ENCODE data around the gene RAB27A. TPM values are rescaled to one million over a fixed set of nuclear protein-coding genes. Genes with fewer than 3 reads are reported as not detected.
A peak's percentile ranks its signal among the peaks of the same experiment; 100 is the strongest.

RAB27A gene
- total RNA-seq (34.0 TPM), polyA plus RNA-seq (10 to 100 TPM; 39.1 to 69.2 (median 46.1) TPM)

- peak within 1 kb of the TSS; percentile 90 to 98 (median 94) for H3K4me3 Mint-ChIP-seq
- H3K27me3 Mint-ChIP-seq, result no peaks in the 10 kb centered on the region
- peaks cover 6% of the 10 kb centered on the region for H3K36me3 Mint-ChIP-seq
- peak within 1 kb of the TSS; percentile 93 to 97 (median 97) for H3K27ac Mint-ChIP-seq
- no peaks in the 10 kb centered on the region for H3K9me3 Mint-ChIP-seq
- H3K4me1 Mint-ChIP-seq, result peaks cover 5 to 42% (median 35%) of the 10 kb centered on the region in 4 donors
- peak; percentile 65 to 74 (median 72) for DNase-seq
- H3K27ac ChIP-seq (ENCODE audit: insufficient read depth, low read length, poor library complexity, severe bottlenecking), result peak within 1 kb of the TSS; percentile 95
- peaks cover 4% of the 10 kb centered on the region for H3K36me3 ChIP-seq (ENCODE audit: control insufficient read depth, insufficient read depth, low read length)
- H3K4me1 ChIP-seq (ENCODE audit: control insufficient read depth, insufficient read depth, low read length, poor library complexity, severe bottlenecking), result peaks cover 22% of the 10 kb centered on the region
- peak within 1 kb of the TSS; percentile 92 for H3K4me3 ChIP-seq (ENCODE audit: low read depth, low read length)
- H3K27me3 ChIP-seq (ENCODE audit: control insufficient read depth, insufficient read depth, low read length), result no peaks in the 10 kb centered on the region
- no peaks in the 10 kb centered on the region for H3K9me3 ChIP-seq (ENCODE audit: control insufficient read depth in 2 of 2, low read length in 2 of 2)
- ATAC-seq (ENCODE audit: low read depth in 2 of 2), result peak; percentile 54 to 56
Observed at GRCh38 chr15:55289746-55290527, at the start of gene RAB27A. Gene RAB27A (minus strand): TSS chr15:55289813. CDS start chr15:55234934, 54,879 bp downstream.

DNA sequence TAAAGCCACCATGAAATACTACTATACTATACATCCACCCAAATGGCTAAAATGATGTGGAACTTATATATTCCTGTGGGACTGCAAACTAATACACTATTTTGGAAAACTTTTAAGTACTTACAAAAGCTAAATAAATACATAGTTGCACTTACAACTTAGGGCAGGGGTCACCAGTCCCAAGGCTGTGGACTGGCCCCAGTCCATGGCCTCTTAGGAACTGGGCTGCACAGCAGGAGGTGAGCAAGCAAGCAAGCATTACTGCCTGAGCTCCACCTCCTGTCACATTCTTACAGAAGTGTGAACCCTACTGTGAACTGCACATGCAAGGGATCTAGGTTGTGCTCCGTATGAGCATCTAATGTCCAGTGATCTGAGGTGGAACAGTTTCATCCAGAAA, 47.5 kb upstream of the RAB27A start:
- ATAC-seq (ENCODE audit: low read depth in 2 of 2) (no peak), DNase-seq (no peak)
- Mint-ChIP-seq H3K27me3 (no peaks in the 10 kb centered on the region), H3K36me3 (peaks cover 28% of the 10 kb centered on the region), H3K4me3 (no peak overlapping the region), H3K27ac (no peak overlapping the region), H3K4me1 (peaks cover 0 to 5% (median 4%) of the 10 kb centered on the region in 4 donors), H3K9me3 (no peaks in the 10 kb centered on the region)
- Histone ChIP-seq H3K27me3 (ENCODE audit: control insufficient read depth, insufficient read depth, low read length) (no peaks in the 10 kb centered on the region), H3K27ac (ENCODE audit: insufficient read depth, low read length, poor library complexity, severe bottlenecking) (no peak overlapping the region), H3K36me3 (ENCODE audit: control insufficient read depth, insufficient read depth, low read length) (peaks cover 64% of the 10 kb centered on the region), H3K4me1 (ENCODE audit: control insufficient read depth, insufficient read depth, low read length, poor library complexity, severe bottlenecking) (no peaks in the 10 kb centered on the region), H3K4me3 (ENCODE audit: low read depth, low read length) (no peak overlapping the region), H3K9me3 (ENCODE audit: control insufficient read depth in 2 of 2, low read length in 2 of 2) (no peaks in the 10 kb centered on the region)

DNA sequence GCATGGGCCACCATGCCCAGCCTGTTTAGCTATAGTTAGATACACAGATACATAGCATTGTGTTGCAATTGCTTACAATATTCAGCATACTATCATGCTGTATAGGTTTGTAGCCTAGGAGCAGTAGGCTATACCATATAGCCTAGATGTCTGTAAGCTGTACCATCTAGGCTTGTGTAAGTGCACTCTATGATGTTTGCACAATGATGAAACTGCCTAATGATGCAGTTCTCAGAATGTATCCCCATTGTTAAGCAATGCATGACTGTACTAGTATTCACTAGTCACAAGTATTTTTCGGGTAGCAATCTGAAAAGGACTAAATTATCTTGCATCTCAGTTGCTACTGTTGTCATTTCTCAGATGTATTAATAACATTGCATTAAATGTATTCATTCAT, 45.4 kb upstream of the RAB27A start:
- no peaks in the 10 kb centered on the region for H3K9me3 ChIP-seq (ENCODE audit: control insufficient read depth in 2 of 2, low read length in 2 of 2)
- H3K4me3 ChIP-seq (ENCODE audit: low read depth, low read length), result no peak overlapping the region
- no peaks in the 10 kb centered on the region for H3K9me3 Mint-ChIP-seq
- no peaks in the 10 kb centered on the region for H3K4me1 ChIP-seq (ENCODE audit: control insufficient read depth, insufficient read depth, low read length, poor library complexity, severe bottlenecking)
- peaks cover 69% of the 10 kb centered on the region for H3K36me3 ChIP-seq (ENCODE audit: control insufficient read depth, insufficient read depth, low read length)
- no peak for ATAC-seq (ENCODE audit: low read depth in 2 of 2)
- peak overlapping the region in 1 of 3 donors; percentile 60 for H3K27ac Mint-ChIP-seq
- DNase-seq, result no peak
- H3K27ac ChIP-seq (ENCODE audit: insufficient read depth, low read length, poor library complexity, severe bottlenecking), result no peak overlapping the region
- no peaks in the 10 kb centered on the region for H3K27me3 Mint-ChIP-seq
- H3K27me3 ChIP-seq (ENCODE audit: control insufficient read depth, insufficient read depth, low read length), result no peaks in the 10 kb centered on the region
- H3K4me1 Mint-ChIP-seq, result peaks cover 0 to 7% (median 4%) of the 10 kb centered on the region in 4 donors
- peaks cover 34% of the 10 kb centered on the region for H3K36me3 Mint-ChIP-seq
- no peak overlapping the region for H3K4me3 Mint-ChIP-seq

- Mint-ChIP-seq H3K4me3 (no peak overlapping the region), H3K36me3 (peaks cover 31% of the 10 kb centered on the region), H3K27ac (no peak overlapping the region), H3K9me3 (no peaks in the 10 kb centered on the region), H3K27me3 (no peaks in the 10 kb centered on the region), H3K4me1 (peaks cover 4 to 7% (median 4%) of the 10 kb centered on the region in 4 donors)
- no peaks in the 10 kb centered on the region for H3K27me3 ChIP-seq (ENCODE audit: control insufficient read depth, insufficient read depth, low read length)
- H3K4me3 ChIP-seq (ENCODE audit: low read depth, low read length), result no peak overlapping the region
- ATAC-seq (ENCODE audit: low read depth in 2 of 2) (no peak), DNase-seq (no peak)
- no peaks in the 10 kb centered on the region for H3K9me3 ChIP-seq (ENCODE audit: control insufficient read depth in 2 of 2, low read length in 2 of 2)
- H3K4me1 ChIP-seq (ENCODE audit: control insufficient read depth, insufficient read depth, low read length, poor library complexity, severe bottlenecking), result no peaks in the 10 kb centered on the region
- H3K36me3 ChIP-seq (ENCODE audit: control insufficient read depth, insufficient read depth, low read length), result peaks cover 75% of the 10 kb centered on the region
- H3K27ac ChIP-seq (ENCODE audit: insufficient read depth, low read length, poor library complexity, severe bottlenecking), result no peak overlapping the region
Observed at GRCh38 chr15:55334371-55334770, 44.8 kb upstream of the RAB27A start.

DNA sequence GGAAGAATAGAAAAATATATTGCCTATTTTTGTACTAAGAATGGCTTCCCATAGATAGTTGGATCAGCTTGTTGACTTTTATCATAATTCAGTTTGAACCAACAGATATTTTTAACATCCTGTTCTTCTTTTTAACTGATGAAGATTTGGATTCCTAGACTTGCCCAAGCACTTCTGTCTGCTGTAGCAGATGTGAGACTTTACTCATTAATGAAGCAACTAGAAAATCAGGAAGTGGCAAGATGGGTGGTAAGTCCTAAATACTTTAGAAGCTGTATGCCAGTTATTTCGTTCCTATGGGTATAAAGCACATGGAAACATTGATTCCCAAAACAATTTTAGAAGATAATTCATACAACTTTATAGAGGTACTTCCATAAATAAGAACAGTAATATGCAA, 37.8 kb upstream of the RAB27A start:
- no peaks in the 10 kb centered on the region for H3K27me3 ChIP-seq (ENCODE audit: control insufficient read depth, insufficient read depth, low read length)
- H3K27ac ChIP-seq (ENCODE audit: insufficient read depth, low read length, poor library complexity, severe bottlenecking), result no peak overlapping the region
- no peaks in the 10 kb centered on the region for H3K4me1 ChIP-seq (ENCODE audit: control insufficient read depth, insufficient read depth, low read length, poor library complexity, severe bottlenecking)
- no peaks in the 10 kb centered on the region for H3K9me3 ChIP-seq (ENCODE audit: control insufficient read depth in 2 of 2, low read length in 2 of 2)
- no peak for ATAC-seq (ENCODE audit: low read depth in 2 of 2)
- peaks cover 10 to 22% (median 17%) of the 10 kb centered on the region in 4 donors for H3K4me1 Mint-ChIP-seq
- no peak overlapping the region for H3K27ac Mint-ChIP-seq
- peaks cover 48% of the 10 kb centered on the region for H3K36me3 ChIP-seq (ENCODE audit: control insufficient read depth, insufficient read depth, low read length)
- no peak overlapping the region for H3K4me3 Mint-ChIP-seq
- DNase-seq, result no peak
- H3K9me3 Mint-ChIP-seq, result no peaks in the 10 kb centered on the region
- no peak overlapping the region for H3K4me3 ChIP-seq (ENCODE audit: low read depth, low read length)
- H3K27me3 Mint-ChIP-seq, result no peaks in the 10 kb centered on the region
- H3K36me3 Mint-ChIP-seq, result peaks cover 23% of the 10 kb centered on the region

DNA sequence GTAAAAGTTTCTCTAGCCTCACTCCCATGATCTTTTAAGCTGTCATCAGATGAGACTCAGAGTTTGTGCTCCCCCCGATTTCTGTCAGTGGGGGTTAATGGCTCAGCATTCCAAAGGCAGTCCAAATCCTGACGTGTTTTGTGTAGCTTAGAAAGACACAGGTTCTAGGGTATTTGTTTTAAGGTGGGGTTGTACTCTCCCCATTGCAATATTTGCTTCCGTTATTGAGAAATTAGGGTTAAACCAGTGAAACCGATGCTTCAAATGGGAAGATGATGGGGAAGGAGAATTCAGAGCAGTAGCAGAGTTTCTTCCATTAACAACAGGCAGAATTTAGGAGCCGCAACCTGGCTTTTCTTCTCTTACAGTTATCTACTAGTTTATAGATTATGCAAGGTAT, 32.9 kb upstream of the RAB27A start:
- Mint-ChIP-seq H3K4me3 (peak overlapping the region in 3 of 4 donors; percentile 38 to 78 (median 62)), H3K4me1 (peaks cover 19 to 52% (median 43%) of the 10 kb centered on the region in 4 donors), H3K27ac (peak overlapping the region in 1 of 3 donors; percentile 22), H3K27me3 (peaks cover 4% of the 10 kb centered on the region), H3K36me3 (peaks cover 24% of the 10 kb centered on the region), H3K9me3 (no peaks in the 10 kb centered on the region)
- Histone ChIP-seq H3K4me3 (ENCODE audit: low read depth, low read length) (no peak overlapping the region), H3K9me3 (ENCODE audit: control insufficient read depth in 2 of 2, low read length in 2 of 2) (no peaks in the 10 kb centered on the region), H3K36me3 (ENCODE audit: control insufficient read depth, insufficient read depth, low read length) (peaks cover 12% of the 10 kb centered on the region), H3K27ac (ENCODE audit: insufficient read depth, low read length, poor library complexity, severe bottlenecking) (no peak overlapping the region), H3K4me1 (ENCODE audit: control insufficient read depth, insufficient read depth, low read length, poor library complexity, severe bottlenecking) (peaks cover 33% of the 10 kb centered on the region), H3K27me3 (ENCODE audit: control insufficient read depth, insufficient read depth, low read length) (no peaks in the 10 kb centered on the region)
- DNase-seq (no peak), ATAC-seq (ENCODE audit: low read depth in 2 of 2) (no peak)

DNA sequence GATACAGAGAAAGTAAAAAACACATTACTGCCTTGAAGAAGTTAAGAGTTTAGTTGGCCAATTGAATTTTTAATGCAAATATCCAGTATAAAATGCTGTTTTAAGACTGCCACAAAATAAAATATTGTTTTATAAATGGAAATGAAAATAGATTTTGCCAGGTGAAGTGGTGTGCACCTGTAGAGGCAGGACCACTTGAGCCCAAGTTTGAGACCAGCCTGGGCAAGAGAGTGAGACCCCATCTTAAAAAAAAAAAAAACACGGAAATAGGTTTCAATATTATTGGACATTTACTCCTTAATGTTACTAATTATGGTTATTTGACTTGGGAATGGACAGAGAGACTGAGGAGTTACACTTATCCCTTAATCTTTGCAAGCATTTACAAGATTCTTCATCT, 31.4 kb upstream of the RAB27A start:
- H3K4me1 Mint-ChIP-seq, result peaks cover 26 to 63% (median 54%) of the 10 kb centered on the region in 4 donors
- no peaks in the 10 kb centered on the region for H3K9me3 Mint-ChIP-seq
- no peak for DNase-seq
- no peaks in the 10 kb centered on the region for H3K27me3 ChIP-seq (ENCODE audit: control insufficient read depth, insufficient read depth, low read length)
- no peaks in the 10 kb centered on the region for H3K9me3 ChIP-seq (ENCODE audit: control insufficient read depth in 2 of 2, low read length in 2 of 2)
- H3K27me3 Mint-ChIP-seq, result peaks cover 4% of the 10 kb centered on the region
- peaks cover 9% of the 10 kb centered on the region for H3K36me3 ChIP-seq (ENCODE audit: control insufficient read depth, insufficient read depth, low read length)
- H3K27ac Mint-ChIP-seq, result no peak overlapping the region
- H3K4me3 ChIP-seq (ENCODE audit: low read depth, low read length), result peak overlapping the region; percentile 97
- H3K4me3 Mint-ChIP-seq, result peak overlapping the region; percentile 15 to 98 (median 50)
- ATAC-seq (ENCODE audit: low read depth in 2 of 2), result no peak
- peaks cover 28% of the 10 kb centered on the region for H3K36me3 Mint-ChIP-seq
- peaks cover 45% of the 10 kb centered on the region for H3K4me1 ChIP-seq (ENCODE audit: control insufficient read depth, insufficient read depth, low read length, poor library complexity, severe bottlenecking)
- H3K27ac ChIP-seq (ENCODE audit: insufficient read depth, low read length, poor library complexity, severe bottlenecking), result no peak overlapping the region

GRCh38 chr15:55320238-55320550, 30.6 kb upstream of the RAB27A start:
- H3K4me1 Mint-ChIP-seq, result peaks cover 33 to 71% (median 61%) of the 10 kb centered on the region in 4 donors
- peaks cover 4% of the 10 kb centered on the region for H3K27me3 Mint-ChIP-seq
- Histone ChIP-seq H3K36me3 (ENCODE audit: control insufficient read depth, insufficient read depth, low read length) (peaks cover 6% of the 10 kb centered on the region), H3K4me1 (ENCODE audit: control insufficient read depth, insufficient read depth, low read length, poor library complexity, severe bottlenecking) (peaks cover 49% of the 10 kb centered on the region), H3K4me3 (ENCODE audit: low read depth, low read length) (peak overlapping the region; percentile 97), H3K27ac (ENCODE audit: insufficient read depth, low read length, poor library complexity, severe bottlenecking) (no peak overlapping the region), H3K9me3 (ENCODE audit: control insufficient read depth in 2 of 2, low read length in 2 of 2) (no peaks in the 10 kb centered on the region), H3K27me3 (ENCODE audit: control insufficient read depth, insufficient read depth, low read length) (no peaks in the 10 kb centered on the region)
- H3K4me3 Mint-ChIP-seq, result peak overlapping the region; percentile 79 to 99 (median 98)
- peak overlapping the region in 2 of 3 donors; percentile 42 to 43 for H3K27ac Mint-ChIP-seq
- peaks cover 33% of the 10 kb centered on the region for H3K36me3 Mint-ChIP-seq
- DNase-seq (no peak), ATAC-seq (ENCODE audit: low read depth in 2 of 2) (no peak)
- no peaks in the 10 kb centered on the region for H3K9me3 Mint-ChIP-seq

Measured in CD4-positive, CD25-positive, alpha-beta regulatory T cell (primary cell).